HEK293 (cell line): Measurements from ENCODE around the gene AMACR.

Experiments
- CTCF ChIA-PET: fragments of 350-600 bp; formaldehyde crosslinking; extraction: SDS; loops from one replicate; lab custom pipeline; 2021; ENCODE audit warnings: antibody characterized with exemption; lab: Yijun Ruan, JAX
- POLR2A ChIA-PET: fragments of 300-600 bp; formaldehyde crosslinking; extraction: SDS; loops from one replicate; lab custom pipeline; 2020; ENCODE audit warnings: antibody characterized with exemption, inconsistent platforms; lab: Yijun Ruan, JAX
- H3K27ac ChIP-seq: fragments of 200-500 bp; sonication (Bioruptor generic); 2 replicates; pipeline ENCODE4 v1.5.1; 2014; ENCODE audit warnings: low read depth, low read length, control low read depth, inconsistent platforms; ENCODE audit errors: extremely low read depth
- H3K36me3 ChIP-seq, 2 experiments: fragments of 200-500 bp in 1 of 2; sonication (Bioruptor generic) in 1 of 2; 1 replicate in 1 of 2; 2 replicates in 1 of 2; pipeline ENCODE4 v1.5.1; 2014 to 2017; ENCODE audit warnings: inconsistent platforms in 2 of 2, low read length in 2 of 2; ENCODE audit not compliant: control insufficient read depth in 2 of 2, insufficient read depth in 1 of 2
- H3K4me1 ChIP-seq: fragments of 200-500 bp; sonication (Bioruptor generic); 2 replicates; pipeline ENCODE4 v1.5.1; 2014; ENCODE audit warnings: mild to moderate bottlenecking, low read length, inconsistent platforms; ENCODE audit not compliant: control insufficient read depth, insufficient read depth
- H3K4me3 ChIP-seq: 2 replicates; pipeline ENCODE4 v1.5.1; 2011; ENCODE audit warnings: low read depth, mild to moderate bottlenecking, control low read depth, low read length, moderate library complexity
- H3K9me3 ChIP-seq: fragments of 200-500 bp; sonication (Bioruptor generic); 2 replicates; pipeline ENCODE4 v1.5.1; 2014; ENCODE audit warnings: low read depth, low read length, inconsistent platforms; ENCODE audit not compliant: control insufficient read depth, insufficient read depth
- GLI2 ChIP-seq: fragments of 450-650 bp; formaldehyde crosslinking; IDR thresholded peaks from 2 replicates; pipeline ENCODE4; 2017; ENCODE audit warnings: missing biosample characterization, missing genetic modification characterization, low read depth, borderline replicate concordance
- GLIS1 ChIP-seq: fragments of 450-650 bp; formaldehyde crosslinking; IDR thresholded peaks from 2 replicates; pipeline ENCODE4 v1.5.1; 2016; ENCODE audit warnings: missing biosample characterization, missing genetic modification characterization
- IKZF3 ChIP-seq: fragments of 450-650 bp; IDR thresholded peaks from 2 replicates; pipeline ENCODE4 v1.5.0; 2018; ENCODE audit warnings: missing biosample characterization, mild to moderate bottlenecking, missing genetic modification characterization, moderate library complexity
- KLF1 ChIP-seq: fragments of 450-650 bp; formaldehyde crosslinking; IDR thresholded peaks from 2 replicates; pipeline ENCODE4 v1.5.1; 2016; ENCODE audit warnings: missing biosample characterization, missing genetic modification characterization
- KLF10 ChIP-seq: fragments of 450-650 bp; IDR thresholded peaks from 2 replicates; pipeline ENCODE4 v1.5.1; 2018; ENCODE audit warnings: missing biosample characterization, mild to moderate bottlenecking, missing genetic modification characterization
- KLF16 ChIP-seq: fragments of 450-650 bp; formaldehyde crosslinking; IDR thresholded peaks from 2 replicates; pipeline ENCODE4 v1.5.1; 2017; ENCODE audit warnings: missing biosample characterization, missing genetic modification characterization
- KLF8 ChIP-seq: fragments of 450-650 bp; formaldehyde crosslinking; IDR thresholded peaks from 2 replicates; pipeline ENCODE4 v1.5.1; 2016; ENCODE audit warnings: missing biosample characterization, missing genetic modification characterization
- KLF9 ChIP-seq: fragments of 450-650 bp; formaldehyde crosslinking; IDR thresholded peaks from 2 replicates; pipeline ENCODE4 v1.5.1; 2016; ENCODE audit warnings: missing biosample characterization, missing genetic modification characterization, low read depth
- OVOL3 ChIP-seq: fragments of 450-650 bp; formaldehyde crosslinking; IDR thresholded peaks from 2 replicates; pipeline ENCODE4 v1.5.1; 2016; ENCODE audit warnings: missing biosample characterization, missing genetic modification characterization
- ZBTB8A ChIP-seq: fragments of 450-650 bp; formaldehyde crosslinking; IDR thresholded peaks from 2 replicates; pipeline ENCODE4 v1.5.1; 2016; ENCODE audit warnings: missing biosample characterization, missing genetic modification characterization
- ZIC2 ChIP-seq: fragments of 450-650 bp; formaldehyde crosslinking; IDR thresholded peaks from 2 replicates; pipeline ENCODE4 v1.5.1; 2016; ENCODE audit warnings: missing biosample characterization, missing genetic modification characterization
- ZNF132 ChIP-seq: fragments of 450-650 bp; formaldehyde crosslinking; IDR thresholded peaks from 2 replicates; pipeline ENCODE4 v1.5.1; 2017; ENCODE audit warnings: missing biosample characterization, missing genetic modification characterization, borderline replicate concordance
- ZNF174 ChIP-seq: fragments of 450-650 bp; formaldehyde crosslinking; IDR thresholded peaks from 2 replicates; pipeline ENCODE4 v1.5.0; 2017; ENCODE audit warnings: missing biosample characterization, mild to moderate bottlenecking, missing genetic modification characterization
- ZNF221 ChIP-seq: fragments of 450-650 bp; formaldehyde crosslinking; IDR thresholded peaks from 2 replicates; pipeline ENCODE4 v1.5.1; 2017; ENCODE audit warnings: missing biosample characterization, missing genetic modification characterization, borderline replicate concordance
- ZNF223 ChIP-seq: fragments of 450-650 bp; formaldehyde crosslinking; IDR thresholded peaks from 2 replicates; pipeline ENCODE4 v1.5.1; 2016; ENCODE audit warnings: missing biosample characterization, missing genetic modification characterization
- ZNF23 ChIP-seq: fragments of 450-650 bp; formaldehyde crosslinking; IDR thresholded peaks from 2 replicates; pipeline ENCODE4 v1.5.1; 2016; ENCODE audit warnings: missing biosample characterization, missing genetic modification characterization, borderline replicate concordance
- ZNF292 ChIP-seq: fragments of 450-650 bp; formaldehyde crosslinking; IDR thresholded peaks from 2 replicates; pipeline ENCODE4 v1.5.1; 2016; ENCODE audit warnings: low read depth, missing biosample characterization, missing genetic modification characterization, borderline replicate concordance
- ZNF341 ChIP-seq: fragments of 450-650 bp; formaldehyde crosslinking; IDR thresholded peaks from 2 replicates; pipeline ENCODE4; 2016; ENCODE audit warnings: low read depth, missing biosample characterization, missing genetic modification characterization
- ZNF37A ChIP-seq: fragments of 450-650 bp; IDR thresholded peaks from 2 replicates; pipeline ENCODE4 v1.5.1; 2018; ENCODE audit warnings: missing biosample characterization, missing genetic modification characterization
- ZNF416 ChIP-seq: fragments of 450-650 bp; formaldehyde crosslinking; IDR thresholded peaks from 2 replicates; pipeline ENCODE4 v1.5.1; 2016; ENCODE audit warnings: missing biosample characterization, missing genetic modification characterization
- ZNF623 ChIP-seq: fragments of 450-650 bp; formaldehyde crosslinking; IDR thresholded peaks from 2 replicates; pipeline ENCODE4 v1.5.1; 2016; ENCODE audit warnings: missing biosample characterization, missing genetic modification characterization
- ZNF660 ChIP-seq: fragments of 450-650 bp; IDR thresholded peaks from 2 replicates; pipeline ENCODE4 v1.5.1; 2018; ENCODE audit warnings: missing biosample characterization, mild to moderate bottlenecking, missing genetic modification characterization
- ZNF664 ChIP-seq: fragments of 450-650 bp; formaldehyde crosslinking; IDR thresholded peaks from 2 replicates; pipeline ENCODE4 v1.5.1; 2016; ENCODE audit warnings: missing biosample characterization, missing genetic modification characterization
- ZNF768 ChIP-seq: fragments of 450-650 bp; formaldehyde crosslinking; IDR thresholded peaks from 2 replicates; pipeline ENCODE4 v1.5.1; 2018; ENCODE audit warnings: missing biosample characterization, mild to moderate bottlenecking, missing genetic modification characterization
- ZSCAN18 ChIP-seq: fragments of 450-650 bp; formaldehyde crosslinking; IDR thresholded peaks from 2 replicates; pipeline ENCODE4 v1.5.1; 2016; ENCODE audit warnings: missing biosample characterization, missing genetic modification characterization
- TF ChIP-seq, protein P1 (sequence below): fragments of 450-650 bp; formaldehyde crosslinking; IDR thresholded peaks from 2 replicates; pipeline ENCODE4 v1.5.1; 2016; ENCODE audit warnings: missing biosample characterization, missing genetic modification characterization
- TF ChIP-seq, protein P2 (sequence below): fragments of 450-650 bp; formaldehyde crosslinking; IDR thresholded peaks from 2 replicates; pipeline ENCODE4 v1.5.1; 2016; ENCODE audit warnings: missing biosample characterization, missing genetic modification characterization
- TF ChIP-seq, protein P3 (sequence below): fragments of 450-650 bp; formaldehyde crosslinking; IDR thresholded peaks from 2 replicates; pipeline ENCODE4 v1.5.1; 2016; ENCODE audit warnings: missing biosample characterization, missing genetic modification characterization

Gene AMACR

GRCh38 chr5:34007621-34008600 is at the start of gene AMACR:
Gene AMACR, minus strand, starts transcription at chr5:34008050. Its CDS starts 31 bp downstream, at chr5:34008019.
- Histone ChIP-seq H3K36me3 (peaks cover 0 to 16% of the 10 kb centered on the region in 2 experiments; a peak in 1 of 3 replicates), H3K27ac (peak within 1 kb of the TSS; percentile 92), H3K4me3 (peak within 1 kb of the TSS; percentile 81), H3K9me3 (no peaks in the 10 kb centered on the region; the same call in 1 of the 2 replicates), H3K4me1 (peaks cover 9% of the 10 kb centered on the region)
- CTCF ChIA-PET: interaction anchor here (0.5 to 1.7 kb wide), 2 partner anchors 10 to 24 kb away, joined by 3 to 9 read pairs; no protein-coding TSS in a partner anchor
- POLR2A ChIA-PET: interaction anchor here (0.8 to 1.5 kb wide), 11 partner anchors 10 to 921 kb away, joined by 3 to 6 read pairs (median 4); partner anchors contain the start of genes C1QTNF3, DNAJC21 and TARS1
- TF ChIP-seq KLF10: 0 out of 2 replicates have a peak, but pooled peaks have one; percentile 47
- TF ChIP-seq ZNF341: peak; percentile 86
- peak; percentile 50; the same call in 1 of the 2 replicates for TF ChIP-seq KLF1
- TF ChIP-seq, protein P1, sequence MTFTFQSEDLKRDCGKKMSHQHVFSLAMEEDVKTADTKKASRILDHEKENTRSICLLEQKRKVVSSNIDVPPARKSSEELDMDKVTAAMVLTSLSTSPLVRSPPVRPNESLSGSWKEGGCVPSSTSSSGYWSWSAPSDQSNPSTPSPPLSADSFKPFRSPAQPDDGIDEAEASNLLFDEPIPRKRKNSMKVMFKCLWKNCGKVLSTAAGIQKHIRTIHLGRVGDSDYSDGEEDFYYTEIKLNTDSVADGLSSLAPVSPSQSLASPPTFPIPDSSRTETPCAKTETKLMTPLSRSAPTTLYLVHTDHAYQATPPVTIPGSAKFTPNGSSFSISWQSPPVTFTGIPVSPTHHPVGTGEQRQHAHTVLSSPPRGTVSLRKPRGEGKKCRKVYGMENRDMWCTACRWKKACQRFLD (tag by site-specific recombination): no peak
- TF ChIP-seq ZNF416: no peak
- peak; percentile 56 for TF ChIP-seq ZNF660 (tag by site-specific recombination)
- TF ChIP-seq ZNF174 (tag by site-specific recombination): no peak
- TF ChIP-seq GLIS1: peak; percentile 22
- TF ChIP-seq ZSCAN18: no peak
- peak; percentile 99 for TF ChIP-seq ZBTB8A
- no peak for TF ChIP-seq ZNF223 (tag by site-specific recombination)
- TF ChIP-seq IKZF3 (tag by site-specific recombination): peak; percentile 86
- TF ChIP-seq ZNF664 (tag by site-specific recombination): no peak
- peak; percentile 73; the same call in 1 of the 2 replicates for TF ChIP-seq KLF8 (tag by site-specific recombination)
- no peak for TF ChIP-seq ZNF23 (tag by site-specific recombination)
- peak; percentile 88 for TF ChIP-seq KLF9 (tag by site-specific recombination)
- no peak for TF ChIP-seq ZNF37A (tag by site-specific recombination)
- TF ChIP-seq, protein P2, sequence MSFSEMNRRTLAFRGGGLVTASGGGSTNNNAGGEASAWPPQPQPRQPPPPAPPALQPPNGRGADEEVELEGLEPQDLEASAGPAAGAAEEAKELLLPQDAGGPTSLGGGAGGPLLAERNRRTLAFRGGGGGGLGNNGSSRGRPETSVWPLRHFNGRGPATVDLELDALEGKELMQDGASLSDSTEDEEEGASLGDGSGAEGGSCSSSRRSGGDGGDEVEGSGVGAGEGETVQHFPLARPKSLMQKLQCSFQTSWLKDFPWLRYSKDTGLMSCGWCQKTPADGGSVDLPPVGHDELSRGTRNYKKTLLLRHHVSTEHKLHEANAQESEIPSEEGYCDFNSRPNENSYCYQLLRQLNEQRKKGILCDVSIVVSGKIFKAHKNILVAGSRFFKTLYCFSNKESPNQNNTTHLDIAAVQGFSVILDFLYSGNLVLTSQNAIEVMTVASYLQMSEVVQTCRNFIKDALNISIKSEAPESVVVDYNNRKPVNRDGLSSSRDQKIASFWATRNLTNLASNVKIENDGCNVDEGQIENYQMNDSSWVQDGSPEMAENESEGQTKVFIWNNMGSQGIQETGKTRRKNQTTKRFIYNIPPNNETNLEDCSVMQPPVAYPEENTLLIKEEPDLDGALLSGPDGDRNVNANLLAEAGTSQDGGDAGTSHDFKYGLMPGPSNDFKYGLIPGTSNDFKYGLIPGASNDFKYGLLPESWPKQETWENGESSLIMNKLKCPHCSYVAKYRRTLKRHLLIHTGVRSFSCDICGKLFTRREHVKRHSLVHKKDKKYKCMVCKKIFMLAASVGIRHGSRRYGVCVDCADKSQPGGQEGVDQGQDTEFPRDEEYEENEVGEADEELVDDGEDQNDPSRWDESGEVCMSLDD (tag by site-specific recombination): peak; percentile 79; the same call in 1 of the 2 replicates
- TF ChIP-seq ZNF768 (tag by site-specific recombination): no peak
- TF ChIP-seq ZNF132 (tag by site-specific recombination): no peak
- TF ChIP-seq GLI2: no peak
- TF ChIP-seq ZIC2: peak; percentile 75
- no peak for TF ChIP-seq OVOL3 (tag by site-specific recombination)
- TF ChIP-seq ZNF623 (tag by site-specific recombination): no peak
- no peak for TF ChIP-seq KLF16 (tag by site-specific recombination)
- no peak for TF ChIP-seq ZNF292
- TF ChIP-seq ZNF221 (tag by site-specific recombination): no peak
- TF ChIP-seq, protein P3, sequence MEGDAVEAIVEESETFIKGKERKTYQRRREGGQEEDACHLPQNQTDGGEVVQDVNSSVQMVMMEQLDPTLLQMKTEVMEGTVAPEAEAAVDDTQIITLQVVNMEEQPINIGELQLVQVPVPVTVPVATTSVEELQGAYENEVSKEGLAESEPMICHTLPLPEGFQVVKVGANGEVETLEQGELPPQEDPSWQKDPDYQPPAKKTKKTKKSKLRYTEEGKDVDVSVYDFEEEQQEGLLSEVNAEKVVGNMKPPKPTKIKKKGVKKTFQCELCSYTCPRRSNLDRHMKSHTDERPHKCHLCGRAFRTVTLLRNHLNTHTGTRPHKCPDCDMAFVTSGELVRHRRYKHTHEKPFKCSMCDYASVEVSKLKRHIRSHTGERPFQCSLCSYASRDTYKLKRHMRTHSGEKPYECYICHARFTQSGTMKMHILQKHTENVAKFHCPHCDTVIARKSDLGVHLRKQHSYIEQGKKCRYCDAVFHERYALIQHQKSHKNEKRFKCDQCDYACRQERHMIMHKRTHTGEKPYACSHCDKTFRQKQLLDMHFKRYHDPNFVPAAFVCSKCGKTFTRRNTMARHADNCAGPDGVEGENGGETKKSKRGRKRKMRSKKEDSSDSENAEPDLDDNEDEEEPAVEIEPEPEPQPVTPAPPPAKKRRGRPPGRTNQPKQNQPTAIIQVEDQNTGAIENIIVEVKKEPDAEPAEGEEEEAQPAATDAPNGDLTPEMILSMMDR: peak; percentile 61
